Measurements from ENCODE around the gene ALOX5.

The ALOX5 gene

GRCh38 chr10:45422866-45423659 lies 49.0 kb downstream of the ALOX5 start:
- DNase-seq (ENCODE audit: low read depth): no peak
- no peak overlapping the region for H3K4me3 ChIP-seq (ENCODE audit: low read depth, low read length)

GRCh38 chr10:45423976-45424499 lies 50.0 kb downstream of the ALOX5 start:
- DNase-seq (ENCODE audit: low read depth): no peak
- no peak for TF ChIP-seq CTCF (IDR thresholded peaks at IDR 0.05; ENCODE audit: insufficient read depth, low read depth, low read length, missing control alignments)
- no peak overlapping the region for H3K4me3 ChIP-seq (ENCODE audit: low read depth, low read length)

More at GRCh38 chr10:45422866-45423659, 49.0 kb downstream of the ALOX5 start:
- TF ChIP-seq CTCF (IDR thresholded peaks at IDR 0.05; ENCODE audit: insufficient read depth, low read depth, low read length, missing control alignments): no peak

- H3K4me3 ChIP-seq (ENCODE audit: low read depth, low read length): no peak overlapping the region
- no peak for DNase-seq (ENCODE audit: low read depth)
- TF ChIP-seq CTCF (IDR thresholded peaks at IDR 0.05; ENCODE audit: insufficient read depth, low read depth, low read length, missing control alignments): no peak
These were observed 50.8 kb downstream of the ALOX5 start for GRCh38 chr10:45424668-45425404.

- no peak for DNase-seq (ENCODE audit: low read depth)
- TF ChIP-seq CTCF (IDR thresholded peaks at IDR 0.05; ENCODE audit: insufficient read depth, low read depth, low read length, missing control alignments): no peak
- no peak overlapping the region for H3K4me3 ChIP-seq (ENCODE audit: low read depth, low read length)
These were observed 51.9 kb downstream of the ALOX5 start for GRCh38 chr10:45425621-45426563.

GRCh38 chr10:45427262-45427969 lies 53.4 kb downstream of the ALOX5 start:
- H3K4me3 ChIP-seq (ENCODE audit: low read depth, low read length): no peak overlapping the region
- no peak for TF ChIP-seq CTCF (IDR thresholded peaks at IDR 0.05; ENCODE audit: insufficient read depth, low read depth, low read length, missing control alignments)
- DNase-seq (ENCODE audit: low read depth): no peak

GRCh38 chr10:45427970-45428366 lies 54.0 kb downstream of the ALOX5 start:
- no peak overlapping the region for H3K4me3 ChIP-seq (ENCODE audit: low read depth, low read length)
- no peak for DNase-seq (ENCODE audit: low read depth)
- TF ChIP-seq CTCF (IDR thresholded peaks at IDR 0.05; ENCODE audit: insufficient read depth, low read depth, low read length, missing control alignments): no peak
